DND-41 (cell line): ENCODE measurements around the gene TUFM.

Source experiments
- CTCF ChIP-seq: IDR thresholded peaks from 2 replicates; pipeline ENCODE4 v1.5.1; 2012; ENCODE audit warnings: borderline replicate concordance, low read length, moderate library complexity, mild to moderate bottlenecking; ENCODE audit not compliant: poor library complexity, severe bottlenecking; ENCODE audit errors: extremely low read depth
- EZH2 ChIP-seq: IDR thresholded peaks from 3 replicates; pipeline ENCODE4 v1.6.1; 2012; ENCODE audit warnings: borderline replicate concordance, low read depth, mild to moderate bottlenecking, moderate library complexity, low read length, inconsistent platforms; ENCODE audit not compliant: severe bottlenecking

- TF ChIP-seq CTCF = peak; percentile 23
- TF ChIP-seq EZH2 = no peak
Observed at GRCh38 chr16:28875134-28876018, 29.2 kb upstream of the TUFM start.
